OCI-LY1 (cell line): ENCODE results near the gene MED14.

Experiments
- H2AFZ ChIP-seq: fragments of 200-600 bp; sonication (generic), shearing (Covaris generic); 2 replicates; pipeline ENCODE4 v1.6.0; 2014; ENCODE audit warnings: antibody characterized with exemption, mild to moderate bottlenecking, low read length
- H3F3A ChIP-seq: fragments of 200-600 bp; sonication (generic), shearing (Covaris generic); 2 replicates; pipeline ENCODE4 v1.6.0; 2014; ENCODE audit warnings: mild to moderate bottlenecking, antibody characterized with exemption, low read length, moderate library complexity; ENCODE audit not compliant: insufficient read depth
- H3K27ac ChIP-seq: fragments of 200-600 bp; sonication (generic); 2 replicates; pipeline ENCODE4 v1.5.1; 2014; ENCODE audit warnings: low read length, mixed run types, mild to moderate bottlenecking, low read depth; ENCODE audit not compliant: poor library complexity, severe bottlenecking
- H3K27me3 ChIP-seq: fragments of 200-600 bp; sonication (generic); 2 replicates; pipeline ENCODE4 v1.6.0; 2014; ENCODE audit warnings: antibody characterized with exemption, mild to moderate bottlenecking, low read length, moderate library complexity; ENCODE audit not compliant: insufficient read depth
- H3K36me3 ChIP-seq: fragments of 200-600 bp; sonication (generic); 2 replicates; pipeline ENCODE4 v1.6.1; 2014; ENCODE audit warnings: mild to moderate bottlenecking, antibody characterized with exemption, low read length, moderate library complexity, mixed read lengths; ENCODE audit not compliant: insufficient read depth
- H3K4me1 ChIP-seq: fragments of 200-600 bp; sonication (generic); 2 replicates; pipeline ENCODE4 v1.5.1; 2014; ENCODE audit warnings: mild to moderate bottlenecking, low read length, moderate library complexity; ENCODE audit not compliant: insufficient read depth, severe bottlenecking
- H3K4me2 ChIP-seq: fragments of 200-600 bp; sonication (generic), shearing (Covaris generic); 2 replicates; pipeline ENCODE4 v1.6.1; 2014; ENCODE audit warnings: low read length
- H3K4me3 ChIP-seq: fragments of 200-600 bp; sonication (generic); 2 replicates; pipeline ENCODE4 v1.5.1; 2014; ENCODE audit warnings: low read length, low read depth, mild to moderate bottlenecking, mixed read lengths; ENCODE audit not compliant: poor library complexity, severe bottlenecking
- H3K79me2 ChIP-seq: fragments of 200-600 bp; shearing (Covaris generic); 2 replicates; pipeline ENCODE4 v1.6.1; 2016; ENCODE audit warnings: mixed run types, low read length, mixed read lengths; ENCODE audit not compliant: insufficient read depth
- H3K9ac ChIP-seq: fragments of 200-600 bp; sonication (generic), shearing (Covaris generic); 2 replicates; pipeline ENCODE4 v1.6.1; 2014; ENCODE audit warnings: mild to moderate bottlenecking, low read length, mixed read lengths
- H3K9me2 ChIP-seq: fragments of 200-600 bp; sonication (generic), shearing (Covaris generic); 2 replicates; pipeline ENCODE4 v1.6.1; 2014; ENCODE audit warnings: low read depth, mild to moderate bottlenecking, low read length, mixed read lengths
- H3K9me3 ChIP-seq: fragments of 200-600 bp; shearing (Covaris generic); 2 replicates; pipeline ENCODE4 v1.6.1; 2014; ENCODE audit warnings: low read length, mixed read lengths
- H4K20me1 ChIP-seq: fragments of 200-600 bp; sonication (generic), shearing (Covaris generic); 2 replicates; pipeline ENCODE4 v1.6.0; 2016; ENCODE audit warnings: mild to moderate bottlenecking, low read length; ENCODE audit not compliant: insufficient read depth
- EZH2 ChIP-seq: fragments of 200-600 bp; sonication (generic), shearing (Covaris generic); IDR thresholded peaks from 2 replicates; pipeline ENCODE4 v1.8.0; 2017; ENCODE audit warnings: borderline replicate concordance, mixed run types, mild to moderate bottlenecking, antibody characterized with exemption, low read length, moderate library complexity, mixed read lengths
- TF ChIP-seq, protein P1 (sequence below): fragments of 200-600 bp; sonication (generic), shearing (Covaris generic); IDR thresholded peaks from 2 replicates; pipeline ENCODE4 v1.5.1; 2017; ENCODE audit warnings: mild to moderate bottlenecking, antibody characterized with exemption, low read length, moderate library complexity, mixed read lengths

The MED14 gene

DNA sequence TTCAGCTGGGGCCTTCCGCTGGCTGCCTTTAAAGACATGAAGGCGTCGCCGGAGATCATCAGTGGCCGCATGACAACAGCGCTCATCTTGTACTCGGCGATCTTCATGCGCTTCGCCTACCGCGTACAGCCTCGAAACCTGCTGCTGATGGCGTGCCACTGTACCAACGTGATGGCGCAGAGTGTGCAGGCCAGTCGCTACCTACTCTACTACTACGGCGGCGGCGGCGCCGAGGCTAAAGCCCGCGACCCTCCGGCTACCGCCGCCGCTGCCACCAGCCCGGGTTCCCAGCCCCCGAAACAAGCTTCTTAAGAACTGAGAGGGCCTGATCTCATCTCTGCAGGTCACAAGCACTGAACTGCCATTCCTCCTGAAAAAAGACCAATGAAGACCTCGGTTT is 111.7 kb downstream of the MED14 start:
- H4K20me1 ChIP-seq = no peaks in the 10 kb centered on the region
- no peak overlapping the region for H3K9ac ChIP-seq
- no peak overlapping the region for H3K4me3 ChIP-seq
- TF ChIP-seq EZH2 = no peak
- TF ChIP-seq, protein P1, sequence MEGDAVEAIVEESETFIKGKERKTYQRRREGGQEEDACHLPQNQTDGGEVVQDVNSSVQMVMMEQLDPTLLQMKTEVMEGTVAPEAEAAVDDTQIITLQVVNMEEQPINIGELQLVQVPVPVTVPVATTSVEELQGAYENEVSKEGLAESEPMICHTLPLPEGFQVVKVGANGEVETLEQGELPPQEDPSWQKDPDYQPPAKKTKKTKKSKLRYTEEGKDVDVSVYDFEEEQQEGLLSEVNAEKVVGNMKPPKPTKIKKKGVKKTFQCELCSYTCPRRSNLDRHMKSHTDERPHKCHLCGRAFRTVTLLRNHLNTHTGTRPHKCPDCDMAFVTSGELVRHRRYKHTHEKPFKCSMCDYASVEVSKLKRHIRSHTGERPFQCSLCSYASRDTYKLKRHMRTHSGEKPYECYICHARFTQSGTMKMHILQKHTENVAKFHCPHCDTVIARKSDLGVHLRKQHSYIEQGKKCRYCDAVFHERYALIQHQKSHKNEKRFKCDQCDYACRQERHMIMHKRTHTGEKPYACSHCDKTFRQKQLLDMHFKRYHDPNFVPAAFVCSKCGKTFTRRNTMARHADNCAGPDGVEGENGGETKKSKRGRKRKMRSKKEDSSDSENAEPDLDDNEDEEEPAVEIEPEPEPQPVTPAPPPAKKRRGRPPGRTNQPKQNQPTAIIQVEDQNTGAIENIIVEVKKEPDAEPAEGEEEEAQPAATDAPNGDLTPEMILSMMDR = no peak
- H3K4me2 ChIP-seq = no peak overlapping the region
- no peaks in the 10 kb centered on the region for H3K9me2 ChIP-seq
- no peaks in the 10 kb centered on the region for H3K4me1 ChIP-seq
- no peak overlapping the region for H2AFZ ChIP-seq
- H3F3A ChIP-seq = no peaks in the 10 kb centered on the region
- no peaks in the 10 kb centered on the region for H3K27me3 ChIP-seq
- no peak overlapping the region for H3K27ac ChIP-seq
- H3K9me3 ChIP-seq = no peaks in the 10 kb centered on the region
- H3K79me2 ChIP-seq = no peaks in the 10 kb centered on the region
- peaks cover 12% of the 10 kb centered on the region; the same call in 1 of the 2 replicates for H3K36me3 ChIP-seq

DNA sequence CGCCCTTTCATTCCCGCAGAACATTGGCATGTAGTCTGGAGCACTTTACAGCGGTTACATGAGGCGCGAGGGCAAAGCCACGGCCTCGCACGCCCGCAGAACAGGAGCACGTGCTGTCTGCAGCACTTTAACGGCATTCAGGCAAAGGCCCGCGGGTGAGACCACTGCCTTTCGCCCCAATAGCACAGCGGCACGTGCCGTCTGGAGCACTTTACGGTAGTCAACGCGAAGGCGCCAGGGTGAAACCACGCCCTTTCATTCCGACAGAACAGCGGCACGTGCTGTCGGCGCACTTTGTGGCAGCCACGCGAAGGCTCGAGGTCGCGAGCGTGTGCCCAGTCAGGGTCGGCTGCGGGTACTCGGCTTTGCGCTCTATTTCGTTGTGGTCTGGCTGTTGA is 112.2 kb downstream of the MED14 start, which contains the start of gene MPC1L:
TSS of gene MPC1L (plus strand) at position 290 of the 398 bp plus-strand sequence. CDS start 138 bp downstream, outside the sequence.
- no peak within 1 kb of the TSS for H2AFZ ChIP-seq
- no peak within 1 kb of the TSS for H3K9ac ChIP-seq

DNA sequence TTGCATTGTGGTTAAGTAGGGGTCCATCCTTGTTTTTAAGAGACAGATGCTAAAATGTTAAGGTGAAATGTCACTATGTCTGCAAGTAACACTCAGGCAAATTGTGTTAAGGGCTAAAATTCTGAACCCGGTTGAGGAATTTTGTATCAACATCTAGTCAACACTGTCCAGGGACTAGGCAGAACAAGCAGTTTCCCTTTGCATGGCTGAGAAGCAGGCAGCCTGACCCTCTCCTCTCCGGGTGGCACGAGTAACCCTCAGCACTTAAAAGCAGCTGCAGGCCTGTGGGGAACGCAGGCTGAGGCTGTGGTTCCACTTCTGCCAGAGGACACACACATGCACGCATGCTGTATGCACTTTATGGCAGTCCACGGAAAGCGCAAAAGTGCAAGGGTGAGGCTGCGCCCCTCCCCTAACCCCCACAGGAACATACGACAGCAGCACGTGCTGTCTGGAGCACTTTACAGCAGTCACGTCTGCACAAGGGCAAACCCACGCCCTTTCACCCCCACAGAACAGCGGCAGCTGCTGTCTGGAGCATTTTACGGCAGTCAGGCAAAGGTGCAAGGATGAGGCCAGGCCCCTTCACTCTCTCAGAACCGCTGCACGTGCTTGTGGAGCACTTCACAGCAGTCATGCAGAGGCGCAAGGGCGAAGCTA is 112.7 kb downstream of the MED14 start:
- no peak overlapping the region for H2AFZ ChIP-seq
- no peaks in the 10 kb centered on the region for H3F3A ChIP-seq

More for the DNA sequence above, 112.2 kb downstream of the MED14 start, which contains the start of gene MPC1L:
- Histone ChIP-seq H3K4me1 (no peaks in the 10 kb centered on the region), H3K4me2 (no peak within 1 kb of the TSS), H3K27ac (no peak within 1 kb of the TSS), H3K9me3 (no peaks in the 10 kb centered on the region), H3K4me3 (no peak within 1 kb of the TSS), H3K79me2 (no peaks in the 10 kb centered on the region), H3K36me3 (peaks cover 8% of the 10 kb centered on the region; the same call in 1 of the 2 replicates), H4K20me1 (no peaks in the 10 kb centered on the region), H3K27me3 (no peaks in the 10 kb centered on the region), H3F3A (no peaks in the 10 kb centered on the region), H3K9me2 (no peaks in the 10 kb centered on the region)
- no peak for TF ChIP-seq EZH2

More for the DNA sequence above, 112.7 kb downstream of the MED14 start:
- H3K9me2 ChIP-seq = no peaks in the 10 kb centered on the region
- H3K9ac ChIP-seq = no peak overlapping the region
- no peak overlapping the region for H3K27ac ChIP-seq
- no peak overlapping the region for H3K4me2 ChIP-seq
- no peaks in the 10 kb centered on the region for H3K79me2 ChIP-seq
- TF ChIP-seq, protein P1 = no peak
- TF ChIP-seq EZH2 = no peak
- H3K4me1 ChIP-seq = no peaks in the 10 kb centered on the region
- H3K27me3 ChIP-seq = no peaks in the 10 kb centered on the region
- peaks cover 3% of the 10 kb centered on the region; the same call in 1 of the 2 replicates for H3K36me3 ChIP-seq
- H3K4me3 ChIP-seq = no peak overlapping the region
- no peaks in the 10 kb centered on the region for H3K9me3 ChIP-seq
- H4K20me1 ChIP-seq = no peaks in the 10 kb centered on the region
